ENCODE data around the gene DNPH1. TPM values are rescaled to one million over a fixed set of nuclear protein-coding genes. Genes with fewer than 3 reads are reported as not detected.

DNPH1 gene
- total and polyA plus RNA-seq, 9 of the 15 experiments (the other 6 are each of a cell fraction or from before 2014, with no cell fraction given): 7.3 to 300 (median 68.7) TPM

GRCh38 chr6:43228951-43229802, at the start of gene DNPH1 (continued):
- 0 out of 2 replicates have a peak, but pooled peaks have one; percentile 31 for TF ChIP-seq HBP1 (CRISPR knock-in tag; IDR thresholded peaks at IDR 0.05)
- peak; percentile 70; the same call in 1 of the 2 replicates for TF ChIP-seq NR4A1 (CRISPR knock-in tag; IDR thresholded peaks at IDR 0.05)
- TF ChIP-seq NR4A1 (tag; IDR thresholded peaks at IDR 0.05): peak; percentile 92
- no peak for TF ChIP-seq POLR3G (IDR thresholded peaks at IDR 0.05; ENCODE audit: extremely low read depth, insufficient read length, insufficient replicate concordance)
- TF ChIP-seq ZC3H11A (IDR thresholded peaks at IDR 0.05; ENCODE audit: low read depth, low read length): peak; percentile 67; the same call in 1 of the 2 replicates
- TF ChIP-seq HDAC2 (IDR thresholded peaks at IDR 0.05): peak; percentile 62; the same call in 1 of the 2 replicates
- peak; percentile 83 for TF ChIP-seq NR2C2 (CRISPR knock-in tag; IDR thresholded peaks at IDR 0.05)
- peak; percentile 90 for TF ChIP-seq NR2C2 (tag; IDR thresholded peaks at IDR 0.05)
- TF ChIP-seq RBBP5 (IDR thresholded peaks at IDR 0.05; ENCODE audit: borderline replicate concordance, insufficient read depth, low read length, poor library complexity, severe bottlenecking): peak; percentile 95
- peak; percentile 92 for TF ChIP-seq ZBTB1 (CRISPR knock-in tag; IDR thresholded peaks at IDR 0.05; ENCODE audit: borderline replicate concordance, low read depth)
- 0 out of 4 replicates have a peak, but pooled peaks of 1 of the 2 experiments have one; percentile 26 for TF ChIP-seq RCOR1 (IDR thresholded peaks at IDR 0.05; ENCODE audit: borderline replicate concordance in 1 of 2, low read depth in 2 of 2, low read length in 2 of 2)
- TF ChIP-seq TFAP4 (CRISPR knock-in tag; IDR thresholded peaks at IDR 0.05; ENCODE audit: borderline replicate concordance): peak; percentile 62
- TF ChIP-seq CXXC5 (CRISPR knock-in tag; IDR thresholded peaks at IDR 0.05): peak; percentile 94
- no peak for TF ChIP-seq FOXM1 (IDR thresholded peaks at IDR 0.05; ENCODE audit: low read depth)
- peak; percentile 91 for TF ChIP-seq FOXM1 (CRISPR knock-in tag; IDR thresholded peaks at IDR 0.05; ENCODE audit: low read depth)
- peak; percentile 80; the same call in 1 of the 2 replicates for TF ChIP-seq GATAD2B (IDR thresholded peaks at IDR 0.05; ENCODE audit: borderline replicate concordance)
- no peak for TF ChIP-seq ZNF57 (CRISPR knock-in tag; IDR thresholded peaks at IDR 0.05)
- TF ChIP-seq ZNF143 (CRISPR knock-in tag; IDR thresholded peaks at IDR 0.05): peak; percentile 9; the same call in 1 of the 2 replicates
